ENCODE results near the gene CCDC178.
"Not testable (repeated sequence)": the region's sequence is repeated elsewhere in the genome, so short reads cannot be mapped to it uniquely, and the experiment has no call there.

Gene CCDC178

DNA sequence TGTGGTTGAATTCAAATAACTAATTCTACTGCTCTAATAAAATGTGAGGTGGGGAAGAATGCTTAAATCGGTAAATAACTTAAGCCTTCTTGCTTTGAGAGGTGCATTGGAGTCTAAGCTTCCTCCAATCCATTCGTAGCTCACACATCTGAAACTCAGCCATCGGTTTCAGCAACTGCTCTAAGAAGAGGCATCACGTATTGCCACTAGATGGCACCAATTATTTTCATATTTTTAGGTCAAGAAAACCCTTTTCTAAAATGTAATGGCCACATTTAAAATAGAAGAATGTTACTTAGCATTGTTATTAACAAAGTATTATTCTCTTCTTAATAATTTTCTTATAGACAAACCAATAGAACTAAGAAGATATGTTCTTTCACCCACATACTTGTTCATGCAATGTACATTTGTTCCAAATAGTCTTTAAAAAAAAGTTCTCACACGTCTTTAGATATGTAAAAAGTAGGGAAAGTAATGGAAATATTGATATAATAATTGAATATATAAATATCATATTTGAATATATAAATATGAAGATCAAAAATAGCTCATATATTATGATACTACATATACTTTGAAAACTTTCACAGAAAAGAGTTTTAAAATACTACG lies 229.8 kb downstream of the CCDC178 start:
- DNase-seq = no peak

DNA sequence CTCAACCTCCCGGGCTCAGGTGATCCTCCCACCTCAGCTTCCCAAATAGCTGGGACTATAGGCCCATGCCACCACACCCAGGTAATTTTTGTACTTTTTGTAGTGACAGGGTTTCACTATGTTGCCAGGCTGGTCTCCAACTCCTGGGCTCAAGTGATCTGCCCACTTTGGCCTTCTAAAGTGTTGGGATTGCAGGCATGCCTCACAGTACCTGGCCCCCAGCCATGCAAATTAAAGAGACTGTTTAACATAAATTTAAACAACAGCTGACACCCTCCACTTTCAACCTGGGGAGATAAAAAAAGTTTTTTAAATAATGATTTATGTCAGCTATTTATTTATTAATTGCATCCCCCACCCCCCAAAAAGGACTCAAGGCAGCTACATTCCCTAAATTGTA lies 234.7 kb downstream of the CCDC178 start:
- DNase-seq = no peak

DNA sequence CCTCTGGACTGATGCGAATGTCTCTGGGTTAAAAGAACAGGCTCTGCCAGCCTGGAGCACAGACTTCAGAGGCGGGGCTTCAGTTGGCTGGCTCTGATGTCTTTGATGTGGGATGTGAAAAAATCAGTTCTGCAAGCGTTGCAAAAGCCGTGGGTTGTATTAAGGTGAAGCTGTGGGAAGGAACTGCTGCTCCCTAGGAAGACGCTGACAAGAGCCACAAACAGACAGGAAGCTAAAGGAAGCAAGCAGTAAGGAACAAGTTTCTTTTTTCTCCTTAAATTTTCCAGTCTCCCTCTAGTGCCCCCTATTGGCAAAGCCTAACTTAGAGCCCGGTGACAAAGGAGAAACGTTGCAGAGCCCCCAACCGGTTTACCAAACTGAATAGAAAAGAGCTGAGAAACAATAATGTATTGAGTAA lies 239.0 kb downstream of the CCDC178 start:
- DNase-seq = no peak

DNA sequence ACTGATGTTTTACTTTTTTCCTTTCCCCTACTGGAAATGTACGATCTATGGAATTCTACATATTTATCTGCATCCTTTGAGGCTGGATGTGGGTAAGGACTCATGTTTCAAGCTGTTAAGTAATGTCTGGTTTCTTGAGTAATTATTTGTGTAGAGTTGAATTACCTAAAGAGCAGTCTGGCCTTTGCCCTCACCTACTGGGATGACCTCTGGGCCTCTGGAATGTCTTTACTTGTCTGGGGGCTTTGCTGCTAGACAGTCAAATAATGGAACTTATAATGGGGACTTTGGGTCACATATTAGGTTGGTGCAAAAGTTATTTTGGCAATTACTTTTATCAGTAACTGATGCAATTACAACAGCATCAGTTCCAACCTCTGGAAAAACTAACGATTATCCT lies 244.7 kb downstream of the CCDC178 start:
- DNase-seq = no peak

DNA sequence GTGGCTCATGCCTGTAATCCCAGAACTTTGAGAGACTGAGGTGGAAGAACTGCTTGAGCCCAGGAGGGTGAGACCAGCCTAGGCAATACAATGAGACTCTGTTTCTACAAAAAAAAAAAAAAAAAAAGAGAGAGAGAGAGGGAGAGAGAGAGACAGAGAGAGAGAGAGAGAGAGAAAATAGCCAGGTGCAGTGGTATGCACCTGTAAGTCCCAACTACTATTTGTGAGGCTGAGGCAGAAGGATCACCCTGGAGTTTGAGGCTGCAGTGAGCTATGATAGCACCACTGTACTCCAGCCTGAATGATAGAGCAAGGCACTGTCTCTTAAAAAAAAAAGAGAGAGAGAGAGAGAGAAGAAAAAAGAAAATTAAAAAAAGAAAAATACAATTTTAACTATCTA lies 245.7 kb downstream of the CCDC178 start:
- DNase-seq = no peak

DNA sequence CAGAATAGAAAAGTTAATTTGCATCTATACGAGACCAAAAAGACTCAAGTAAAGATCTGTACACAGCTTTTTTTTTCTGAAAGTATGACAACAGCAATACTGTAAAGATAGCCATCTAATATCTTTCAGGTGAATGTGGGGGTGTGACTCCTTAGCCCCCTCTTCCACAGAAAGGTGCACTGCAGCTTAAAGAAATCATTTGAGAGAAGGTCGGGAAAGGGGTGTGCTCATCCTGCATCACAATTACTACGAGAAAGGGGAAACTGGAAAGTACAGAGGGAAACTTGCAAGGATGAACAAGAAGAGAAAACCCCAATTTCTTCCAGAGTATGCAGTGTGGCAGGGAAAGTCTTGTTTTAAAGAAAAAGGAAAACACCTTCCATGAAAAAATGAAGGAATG lies 255.6 kb downstream of the CCDC178 start:
- DNase-seq = no peak

DNA sequence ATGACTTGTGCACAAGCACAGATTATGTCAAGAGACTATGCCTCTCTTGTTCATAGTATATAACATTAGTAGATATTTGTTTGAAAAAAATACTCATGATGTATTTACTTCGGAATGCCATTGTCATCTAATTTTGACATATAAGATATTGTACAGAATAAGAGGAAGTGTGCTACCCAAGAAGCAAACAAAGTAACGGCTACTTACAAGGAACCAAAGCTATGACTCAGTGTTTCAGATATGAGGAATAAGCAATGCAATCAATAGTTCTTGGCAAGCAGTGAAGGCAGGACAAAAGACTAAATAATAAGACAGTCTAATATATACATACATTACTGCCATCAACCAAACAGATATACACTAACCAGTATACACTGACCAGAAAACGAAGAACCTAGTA lies 256.3 kb downstream of the CCDC178 start:
- no peak for DNase-seq

DNA sequence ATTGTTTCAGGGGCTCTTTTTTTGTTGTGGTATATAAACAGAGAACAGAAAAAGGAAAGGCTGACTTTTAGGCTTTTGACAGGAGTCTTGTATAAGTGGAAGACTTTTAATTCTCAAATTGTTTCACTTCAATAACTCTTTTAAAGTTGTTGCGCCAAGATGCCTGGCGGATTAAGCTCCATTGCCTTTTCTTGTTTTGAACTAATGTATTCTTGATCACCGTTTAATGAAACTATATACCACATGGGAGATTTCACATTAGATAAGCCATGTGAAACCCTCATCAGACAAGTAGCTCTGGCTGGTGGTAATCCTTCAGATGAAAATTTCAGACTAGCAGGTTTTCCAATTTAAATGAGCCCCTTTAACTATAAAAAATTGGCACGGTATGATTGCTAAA lies 257.4 kb downstream of the CCDC178 start:
- DNase-seq = no peak

DNA sequence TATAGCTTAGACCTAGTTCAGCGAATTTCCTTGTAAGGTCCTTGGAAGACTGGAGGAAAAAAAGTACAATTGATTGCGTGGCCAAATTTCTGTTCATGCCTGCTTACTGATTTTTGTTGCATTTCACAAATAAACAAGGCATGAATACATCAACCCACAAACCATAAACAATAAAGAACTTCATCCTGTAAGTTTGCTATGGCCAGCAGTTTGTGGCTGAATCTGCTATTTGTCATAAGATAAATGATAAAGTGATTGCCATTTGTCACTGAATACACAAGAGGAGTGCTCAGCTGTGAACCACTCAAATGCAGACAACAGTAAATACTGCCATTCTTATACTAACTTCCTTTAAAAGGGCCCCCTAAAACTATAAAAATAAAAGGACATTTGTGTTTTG lies 259.5 kb downstream of the CCDC178 start:
- no peak for DNase-seq

DNA sequence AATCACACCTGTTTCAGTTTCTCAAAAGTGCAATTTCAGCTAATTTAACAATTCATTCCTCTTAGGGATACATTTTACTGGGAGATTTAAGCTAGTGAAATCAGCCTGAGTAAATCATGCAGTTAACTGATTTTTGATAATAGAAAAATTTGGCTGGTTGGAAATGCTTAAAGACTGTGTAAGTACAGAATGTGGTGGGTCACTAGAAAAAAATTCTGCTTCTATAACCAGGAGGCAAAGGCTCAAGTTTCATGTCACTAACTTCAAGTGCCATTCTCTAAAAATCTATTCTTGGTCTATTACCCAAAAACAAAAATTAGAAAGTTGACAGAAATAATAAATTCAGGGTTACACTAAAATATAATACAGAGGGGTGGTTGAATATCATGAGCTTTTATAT lies 271.3 kb downstream of the CCDC178 start:
- DNase-seq = no peak

DNA sequence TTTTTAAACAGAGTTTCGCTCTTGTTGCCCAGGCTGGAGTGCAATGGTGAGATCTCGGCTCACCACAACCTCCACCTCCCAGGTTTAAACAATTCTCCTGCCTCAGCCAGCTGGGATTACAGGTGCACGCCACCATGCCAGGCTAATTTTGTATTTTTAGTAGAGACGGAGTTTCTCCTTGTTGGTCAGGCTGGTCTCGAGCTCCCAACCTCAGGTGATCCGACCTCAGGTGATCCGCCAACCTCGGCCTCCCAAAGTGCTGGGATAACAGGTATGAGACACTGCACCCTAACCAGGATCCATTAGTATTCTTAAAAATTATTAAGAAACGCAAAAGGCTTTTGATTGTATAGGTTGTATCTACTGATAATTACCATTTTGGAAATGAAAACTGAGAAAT lies 276.4 kb downstream of the CCDC178 start:
- DNase-seq = not testable (repeated sequence)

DNA sequence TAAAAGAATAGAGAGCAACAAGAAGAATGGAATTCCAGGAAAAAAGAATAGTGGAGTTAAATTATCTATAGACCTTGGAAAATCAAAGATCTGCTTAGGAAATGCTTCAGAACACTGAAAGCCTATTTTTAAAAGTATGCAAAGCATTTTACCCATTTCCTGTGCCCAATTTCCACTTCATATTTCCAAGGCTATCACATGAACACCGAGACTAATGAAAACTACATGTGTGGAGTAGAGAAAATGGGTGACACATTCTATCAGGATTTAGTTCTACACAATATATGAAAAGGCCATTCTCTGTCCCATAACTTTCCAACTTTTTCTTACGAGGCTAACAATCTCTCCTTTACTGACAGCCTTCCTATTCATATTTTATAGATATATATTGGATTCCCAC lies 279.4 kb downstream of the CCDC178 start:
- no peak for DNase-seq

DNA sequence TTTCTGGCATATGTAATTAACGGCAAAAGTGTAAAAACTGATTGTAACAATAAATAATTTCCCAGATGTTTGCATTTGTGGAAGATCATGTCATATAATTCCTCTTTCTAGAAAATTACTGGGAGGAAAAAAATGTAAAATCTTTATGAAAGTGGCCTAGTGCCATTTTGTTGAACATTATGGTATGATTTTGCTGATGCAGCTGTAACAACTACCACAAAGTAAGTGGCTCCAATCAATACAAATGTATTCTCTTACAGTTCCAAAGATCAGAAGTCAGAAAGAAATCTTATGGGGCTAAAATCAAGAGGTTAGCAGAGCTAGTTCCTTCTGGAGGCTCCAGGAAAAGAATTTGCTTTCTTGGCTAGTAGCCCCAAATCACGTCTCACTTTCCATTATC lies 281.4 kb downstream of the CCDC178 start:
- DNase-seq = no peak

DNA sequence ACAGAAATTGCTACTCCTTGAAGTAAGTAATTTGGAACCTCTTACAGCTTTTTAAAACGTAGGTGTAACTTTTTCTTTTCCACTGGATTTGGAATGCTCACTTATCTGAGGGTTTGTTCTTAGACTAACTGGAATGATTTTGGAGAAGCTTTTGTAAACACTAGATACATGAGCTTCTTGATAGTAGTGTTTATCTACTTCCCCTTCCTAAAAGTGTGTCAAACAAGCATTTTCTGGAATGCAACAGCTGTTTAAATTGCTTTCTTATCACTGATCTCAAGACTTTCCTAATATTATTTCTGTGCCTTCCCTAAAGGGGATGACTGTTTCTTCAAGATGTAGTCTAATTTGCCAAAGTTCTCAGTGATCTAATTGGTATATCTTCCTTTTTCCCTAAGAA lies 282.6 kb downstream of the CCDC178 start:
- no peak for DNase-seq

DNA sequence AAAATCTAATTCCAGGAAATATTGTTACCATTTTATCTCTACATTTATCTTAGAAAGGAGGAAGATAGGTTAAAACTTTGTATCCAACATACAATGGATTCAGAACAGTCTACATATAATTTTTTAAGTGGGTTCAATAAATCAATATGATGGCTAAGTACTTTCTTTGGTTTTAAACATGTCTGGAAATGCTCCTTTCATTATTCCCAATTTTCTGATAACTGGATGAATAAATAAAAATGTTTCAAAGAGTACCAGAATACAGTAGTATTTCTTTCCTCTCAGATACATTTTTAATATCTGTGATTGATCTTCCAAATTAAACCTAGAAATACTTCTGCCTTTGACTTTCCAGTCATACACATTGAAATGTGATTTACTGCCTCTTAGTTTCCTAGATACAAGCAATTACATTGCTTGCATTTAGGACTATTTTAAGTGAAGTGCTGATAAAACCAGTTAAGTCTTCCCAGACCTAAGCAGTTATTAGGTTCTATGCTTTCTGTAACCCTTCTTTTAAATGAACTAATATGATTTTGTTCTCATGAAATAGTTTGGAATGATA lies 283.5 kb downstream of the CCDC178 start:
- DNase-seq = no peak

DNA sequence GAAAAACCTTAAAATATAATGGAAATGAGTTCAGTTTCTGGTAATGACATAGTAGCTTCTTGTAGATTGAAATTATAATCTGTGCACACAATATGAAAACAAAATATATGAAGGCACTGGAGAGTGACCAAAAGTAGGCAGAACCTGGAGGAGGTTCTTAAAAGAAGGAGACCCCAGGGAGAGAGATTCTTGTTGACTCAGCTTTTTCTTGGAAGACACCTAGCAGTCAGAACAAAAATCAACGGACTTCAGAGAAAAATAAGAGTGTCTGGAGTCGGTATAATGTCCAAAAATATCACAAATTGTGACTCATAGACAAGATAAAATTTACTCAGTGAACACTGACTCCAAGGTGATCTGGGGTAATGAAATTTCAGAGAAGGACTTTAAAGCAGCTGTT lies 286.5 kb downstream of the CCDC178 start:
- no peak for DNase-seq

DNA sequence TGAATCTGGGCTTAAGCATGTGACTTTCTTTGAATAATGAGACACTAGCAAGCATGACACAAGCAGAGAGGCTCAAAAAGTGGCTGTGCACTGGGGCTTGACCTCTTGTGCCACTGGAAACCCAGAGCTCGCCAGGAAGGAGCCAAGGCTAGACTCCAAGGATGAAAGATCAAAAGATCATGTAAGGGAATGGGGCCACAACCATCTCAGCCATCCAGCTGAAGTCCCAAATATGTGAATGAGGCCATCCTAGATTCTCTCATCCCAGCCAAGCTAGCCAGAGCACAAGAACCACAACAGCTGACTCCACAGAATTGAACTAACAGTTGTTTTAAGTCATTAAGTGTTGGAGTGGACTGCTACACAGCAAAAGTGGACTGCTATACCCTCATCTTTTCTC lies 288.1 kb downstream of the CCDC178 start:
- DNase-seq = no peak

DNA sequence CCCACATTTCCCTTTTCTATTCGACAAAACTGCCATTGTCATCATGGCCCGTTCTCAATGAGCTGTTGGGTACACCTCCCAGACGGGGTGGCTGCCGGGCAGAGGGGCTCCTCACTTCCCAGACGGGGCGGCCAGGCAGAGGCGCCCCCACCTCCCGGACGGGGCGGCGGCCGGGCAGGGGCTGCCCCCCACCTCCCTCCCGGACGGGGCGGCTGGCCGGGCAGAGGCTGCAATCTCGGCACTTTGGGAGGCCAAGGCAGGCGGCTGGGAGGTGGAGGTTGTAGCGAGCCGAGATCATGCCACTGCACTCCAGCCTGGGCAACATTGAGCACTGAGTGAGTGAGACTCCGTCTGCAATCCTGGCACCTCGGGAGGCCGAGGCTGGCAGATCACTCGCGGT lies 292.7 kb downstream of the CCDC178 start:
- not testable (repeated sequence) for DNase-seq

DNA sequence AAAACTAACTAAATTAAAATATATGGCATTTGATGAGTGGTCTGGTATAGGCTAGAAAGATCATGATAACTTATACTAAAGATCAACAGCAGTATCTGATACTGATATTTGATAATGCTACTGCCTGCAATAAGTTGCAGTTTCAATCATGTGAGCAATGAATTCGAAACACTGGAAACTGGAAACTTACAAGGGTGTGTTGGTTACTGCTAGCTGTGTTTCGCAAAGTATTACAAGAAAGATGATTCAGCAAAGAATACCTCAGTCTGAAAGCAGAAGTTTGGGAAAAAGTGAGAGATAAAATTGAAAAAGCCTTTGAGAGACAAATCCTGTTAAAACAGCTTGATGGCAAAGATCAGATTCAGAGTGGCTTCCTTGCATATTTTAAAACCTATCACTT lies 294.5 kb downstream of the CCDC178 start:
- DNase-seq = no peak

DNA sequence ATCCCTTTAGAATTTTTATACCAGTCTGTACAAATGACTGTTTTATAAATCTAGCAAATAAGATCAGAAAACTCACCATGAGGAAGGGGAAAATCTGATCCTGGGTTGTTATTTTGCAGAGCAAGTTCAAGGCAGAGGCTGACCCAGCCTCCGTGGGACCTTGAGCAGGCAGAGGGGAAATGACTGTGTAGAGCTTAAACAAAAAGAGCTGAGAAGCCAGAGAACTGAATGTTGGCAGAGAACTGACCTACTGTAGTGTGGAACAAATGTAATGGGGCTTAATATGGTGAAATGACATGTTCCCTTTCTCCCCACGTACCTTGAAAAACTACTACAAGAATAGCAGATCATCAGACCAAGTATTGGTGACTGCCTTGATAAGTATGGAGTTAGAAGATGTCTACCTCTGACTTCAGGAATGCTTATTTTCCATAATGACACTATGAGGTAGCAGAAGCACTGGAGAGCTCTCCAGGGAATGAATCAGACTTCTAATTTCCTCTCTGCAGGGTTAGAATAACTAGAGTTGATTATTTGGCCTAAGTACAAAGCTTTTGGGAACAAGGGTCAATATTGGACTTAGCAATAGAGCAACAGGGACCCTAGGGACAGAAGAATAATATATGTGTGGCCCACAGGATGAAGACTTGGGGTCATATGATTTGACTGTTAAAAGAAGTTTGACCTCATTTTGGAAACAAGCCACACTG lies 304.4 kb downstream of the CCDC178 start:
- DNase-seq = no peak

DNA sequence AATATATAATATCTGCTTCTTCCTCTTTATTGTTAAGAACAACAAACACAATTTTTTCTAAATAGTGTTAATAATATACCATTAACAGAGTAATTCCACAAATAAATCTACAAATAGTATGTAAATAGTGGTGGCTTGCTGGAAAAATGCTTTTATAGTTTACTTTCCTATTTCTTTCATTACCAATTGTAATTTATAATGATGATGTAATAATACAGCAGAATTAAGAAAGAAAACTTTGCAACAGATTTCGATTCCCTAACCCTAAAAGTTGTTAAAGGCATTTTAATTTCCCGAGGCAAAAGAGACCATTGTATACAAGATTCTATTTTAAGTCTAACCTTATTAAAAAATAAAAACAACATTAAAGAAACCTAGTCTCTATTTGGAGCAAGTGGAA lies 307.9 kb downstream of the CCDC178 start:
- no peak for DNase-seq

DNA sequence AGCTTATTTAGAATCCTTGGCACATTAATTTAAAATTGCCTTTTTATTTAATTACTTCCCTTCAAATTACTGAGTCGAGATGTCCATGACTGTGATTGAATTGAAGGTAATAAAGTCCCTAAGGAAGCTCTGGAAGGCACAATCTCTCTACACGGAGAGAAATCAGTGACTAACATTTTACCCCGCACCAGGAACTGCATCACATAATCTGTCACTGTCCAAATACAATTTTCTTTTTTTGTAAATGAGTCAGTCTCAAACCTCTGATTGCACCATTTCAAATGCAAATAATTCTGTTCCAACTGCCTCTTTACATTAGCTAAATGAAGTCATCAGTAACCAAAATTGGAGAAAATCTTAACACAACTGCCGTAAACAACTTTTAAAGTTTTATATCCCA lies 311.9 kb downstream of the CCDC178 start:
- DNase-seq = no peak

DNA sequence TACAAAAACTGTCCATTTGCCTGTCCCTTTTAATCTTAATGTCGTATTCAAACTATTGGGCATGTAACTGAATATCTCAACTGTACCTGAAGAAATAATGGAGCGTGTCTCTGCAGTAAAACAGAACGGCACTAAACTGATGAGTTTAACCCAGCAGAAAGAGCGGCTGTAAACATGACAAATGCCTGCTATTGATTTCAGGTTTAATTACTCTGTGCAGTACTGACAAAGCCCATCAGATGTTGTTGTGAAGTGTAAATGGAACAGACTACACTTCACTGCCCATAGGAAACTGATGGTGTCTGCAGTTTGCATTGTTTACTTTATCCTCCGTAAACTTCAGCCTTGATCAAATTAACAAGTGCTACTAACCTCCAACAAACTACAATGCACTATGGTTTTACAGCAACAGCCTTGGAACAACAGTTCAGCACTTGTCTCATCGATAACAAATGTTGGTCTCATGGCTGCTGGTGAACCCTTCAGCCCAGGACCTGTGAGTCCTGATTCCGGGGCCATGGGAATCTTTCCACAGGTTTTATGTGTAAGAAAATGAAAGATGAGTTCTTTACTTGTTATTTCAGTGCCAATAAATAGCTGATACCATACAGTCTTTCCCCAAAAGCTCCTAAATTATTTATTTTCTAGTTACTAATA lies 316.5 kb downstream of the CCDC178 start:
- no peak for DNase-seq

DNA sequence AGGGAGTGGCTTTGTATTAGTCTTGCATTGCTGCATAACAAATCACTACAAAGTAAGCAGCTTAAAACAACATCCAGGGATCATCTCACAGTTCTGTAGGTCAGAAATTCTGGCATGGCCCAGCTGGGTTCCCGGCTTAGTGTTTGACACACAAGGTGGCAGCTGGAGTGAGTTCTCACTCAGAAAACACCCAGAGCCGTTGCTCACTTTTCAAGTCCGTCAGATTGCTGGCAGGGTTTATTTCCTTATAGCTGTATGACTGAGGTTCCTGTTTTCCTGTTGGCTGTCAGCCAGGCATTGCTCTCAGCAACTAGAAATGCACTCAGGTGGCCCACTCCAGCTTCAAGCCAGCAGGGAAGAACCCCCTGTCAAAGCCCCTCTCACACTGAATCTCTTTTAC lies 324.1 kb downstream of the CCDC178 start:
- DNase-seq = no peak

Data from central memory CD4-positive, alpha-beta T cell (primary cell).